ENCODE data around the gene FAM151A.

- TF ChIP-seq CTCF (optimal IDR thresholded peaks at IDR 0.05 in 1 of 3, IDR thresholded peaks at IDR 0.05 in 1 of 3, conservative IDR thresholded peaks at IDR 0.05 in 1 of 3; ENCODE audit: extremely low read depth in 1 of 3, insufficient read depth in 2 of 3, low read length in 3 of 3), result no peak
- no peak for TF ChIP-seq EZH2 (IDR thresholded peaks at IDR 0.05; ENCODE audit: low read length)
Measured at GRCh38 chr1:54594463-54594862, 28.9 kb downstream of the FAM151A start.

Measured in keratinocyte (primary cell).